ENCODE measurements around the gene NR2F1.
A peak's percentile ranks its signal among the peaks of the same experiment; 100 is the strongest.

The NR2F1 gene

DNA sequence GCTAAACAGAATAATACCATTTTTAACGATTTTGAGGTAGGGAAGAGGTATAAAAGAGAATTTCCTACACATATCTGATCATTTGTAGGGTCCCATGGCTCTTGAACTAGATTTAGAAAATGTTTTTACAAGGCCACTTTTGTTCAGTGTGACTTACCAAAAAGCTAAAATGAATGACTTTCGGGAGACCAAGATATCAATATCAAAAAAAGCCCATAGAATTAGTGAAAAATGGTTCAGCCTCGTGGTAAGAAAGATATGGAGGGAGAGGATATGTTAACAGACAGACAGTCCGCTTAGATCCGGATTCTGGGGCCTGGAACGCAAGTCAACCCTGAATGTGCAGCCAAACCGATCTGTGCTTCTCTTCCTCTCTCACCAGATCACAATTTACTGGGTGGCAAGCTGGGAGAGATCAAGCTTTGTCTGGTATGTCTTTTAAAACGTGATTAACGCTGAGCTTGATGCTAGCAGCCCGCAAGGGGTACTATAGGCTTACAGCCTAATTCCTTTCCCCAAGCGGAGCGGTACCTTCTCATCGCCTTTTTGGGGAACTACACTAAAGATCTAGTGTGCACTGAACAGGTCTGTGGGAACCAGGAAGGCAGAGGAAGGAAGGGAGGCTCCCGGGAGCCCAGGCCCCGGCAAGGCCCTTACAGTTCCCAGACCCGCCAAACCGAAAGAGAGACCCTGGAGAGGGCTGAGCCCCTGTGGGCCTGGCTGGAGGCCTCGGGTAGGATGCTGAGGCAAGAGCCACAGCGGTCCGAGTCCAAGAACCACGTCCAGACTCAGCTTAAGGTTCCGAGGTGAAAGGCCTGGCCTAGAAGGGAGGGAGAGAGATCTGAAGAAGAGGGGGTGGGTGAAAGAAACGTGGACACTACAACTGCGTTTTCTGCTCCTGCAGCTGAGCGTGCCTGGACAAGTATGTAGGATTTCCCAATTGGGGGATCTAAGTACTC is 4.9 kb upstream of the NR2F1 start:
- no peak for ATAC-seq

DNA sequence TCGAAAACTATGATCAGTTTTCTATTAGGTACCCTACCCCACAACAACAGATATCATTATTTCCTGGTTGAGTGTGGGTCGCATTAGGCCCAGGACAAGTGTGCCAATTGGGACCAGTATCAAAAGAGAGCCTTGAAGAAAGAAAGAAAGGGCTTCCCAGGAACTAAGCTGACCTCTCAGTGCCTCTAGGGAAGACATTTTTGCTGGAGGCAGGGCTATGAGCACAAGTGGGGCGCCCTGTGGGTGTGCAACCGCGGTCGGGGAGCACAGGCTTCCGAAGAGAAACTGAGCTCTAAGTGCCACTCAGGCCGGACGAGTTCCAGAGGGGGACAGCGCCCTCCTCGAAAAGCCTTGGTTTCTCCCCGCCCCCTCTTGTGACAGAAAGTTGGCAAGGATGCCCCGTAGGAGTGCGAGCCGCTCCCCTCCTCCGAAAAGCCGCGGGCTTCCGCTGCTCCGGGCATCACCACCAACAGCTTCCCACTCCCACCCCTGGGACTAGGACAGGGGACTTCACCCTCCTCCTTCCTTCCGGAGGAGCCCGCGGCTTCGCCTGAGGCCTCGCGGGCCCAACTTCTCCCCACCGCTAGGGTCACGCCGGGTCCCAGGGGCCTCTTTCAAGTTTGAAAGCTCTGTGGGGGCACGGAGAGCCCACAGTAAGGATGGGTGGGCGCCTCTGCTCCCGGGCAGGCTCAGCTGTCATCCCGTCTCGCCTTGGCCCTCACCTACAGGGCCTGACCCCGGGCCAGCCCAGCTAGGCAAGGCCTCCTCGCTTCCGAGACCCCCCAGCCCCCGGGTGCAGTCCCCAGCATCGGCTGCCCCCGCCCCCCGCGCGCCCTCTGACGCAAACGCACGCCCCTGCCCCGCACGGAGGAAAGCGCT is 4.0 kb upstream of the NR2F1 start:
- no peak for ATAC-seq

DNA sequence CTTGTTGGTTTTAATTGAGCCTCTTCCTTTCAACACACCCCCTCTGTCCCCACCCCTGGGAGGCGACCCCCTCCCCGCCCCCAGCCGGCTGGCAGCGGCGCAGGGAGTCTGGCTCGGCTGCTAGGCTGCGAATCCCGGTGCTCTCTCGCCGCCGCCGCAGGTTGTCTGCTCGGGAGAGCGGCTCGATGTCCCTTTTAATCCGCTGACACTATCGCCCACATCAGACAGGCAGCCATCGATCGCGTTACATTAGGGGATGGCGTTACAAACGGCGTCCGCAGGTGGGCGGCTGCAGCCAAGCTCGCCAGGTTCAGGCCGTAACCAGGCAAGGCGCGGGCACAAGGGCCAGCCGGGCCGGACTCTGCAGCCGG is 3.3 kb upstream of the NR2F1 start:
- no peak for ATAC-seq

DNA sequence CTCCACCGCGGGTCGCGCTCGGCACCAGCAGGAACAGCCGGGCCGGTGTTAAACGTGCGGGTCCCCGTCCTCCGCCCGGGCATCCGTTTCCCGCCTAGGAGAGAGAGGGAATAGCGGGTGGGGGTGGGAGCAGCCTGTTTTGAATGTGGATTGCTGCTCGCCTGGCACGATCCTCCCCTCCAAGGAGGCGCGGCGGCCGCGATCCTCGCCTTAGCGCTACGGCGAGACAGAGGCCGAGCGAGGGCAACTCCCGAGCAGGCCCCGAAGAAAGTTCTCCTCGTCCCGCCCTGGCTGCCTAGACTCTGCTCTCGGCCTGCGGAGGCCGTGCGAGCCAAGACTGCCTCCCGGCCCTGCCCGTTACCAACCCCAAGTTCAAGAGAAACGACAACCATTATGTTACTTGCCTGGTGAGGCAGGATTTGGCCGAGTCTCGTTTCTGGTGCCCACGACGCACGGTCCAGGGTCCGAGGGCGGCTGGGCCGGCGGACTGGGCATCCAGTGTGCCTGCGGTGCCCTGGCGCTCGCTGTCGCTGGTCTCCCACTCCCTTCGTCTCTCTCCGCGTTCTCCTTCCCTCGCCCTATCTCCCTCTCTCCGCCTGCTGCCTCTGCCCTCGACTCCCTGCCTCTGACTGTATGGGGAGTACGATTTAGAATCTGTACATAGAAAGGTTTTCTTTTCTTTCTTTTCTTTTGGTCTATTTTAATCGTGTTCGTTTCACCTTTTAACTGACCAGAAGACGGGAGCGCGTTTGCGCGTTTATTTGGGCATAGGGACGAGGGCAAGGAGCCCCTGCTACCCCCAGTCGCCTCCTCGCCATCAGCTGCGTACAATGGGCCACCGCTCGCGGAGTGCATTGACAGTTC is 2.7 kb upstream of the NR2F1 start:
- ATAC-seq = no peak

DNA sequence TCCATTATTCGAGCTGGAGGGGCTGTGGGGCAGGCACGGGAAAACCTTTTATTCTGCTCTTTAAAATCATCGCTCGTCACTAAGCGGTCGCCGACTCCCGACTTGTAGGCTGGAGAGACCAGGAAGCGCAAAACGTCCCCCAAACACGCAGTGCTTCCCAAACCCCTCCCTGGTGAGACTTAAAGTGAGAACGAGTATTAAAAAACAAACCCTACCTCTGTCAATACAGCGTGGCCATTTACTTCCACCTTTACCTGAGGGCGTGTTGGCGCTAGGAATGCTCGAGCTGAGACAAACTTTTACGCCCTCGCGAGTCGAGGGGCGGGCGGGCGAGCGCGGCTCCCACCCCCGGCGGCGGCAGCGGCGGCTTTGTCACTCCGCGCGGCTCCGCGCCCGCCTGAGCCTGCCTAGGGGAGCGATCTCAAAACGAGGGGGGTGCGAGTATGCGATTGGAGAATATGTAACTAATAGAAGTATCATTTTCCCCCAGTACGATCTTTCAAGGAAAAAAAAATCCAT is 2.0 kb upstream of the NR2F1 start, which contains the start of gene NR2F1-AS1:
TSS of gene NR2F1-AS1 (minus strand) at position 293 of the 519 bp plus-strand sequence.
- peak; percentile 44 to 52 for ATAC-seq

DNA sequence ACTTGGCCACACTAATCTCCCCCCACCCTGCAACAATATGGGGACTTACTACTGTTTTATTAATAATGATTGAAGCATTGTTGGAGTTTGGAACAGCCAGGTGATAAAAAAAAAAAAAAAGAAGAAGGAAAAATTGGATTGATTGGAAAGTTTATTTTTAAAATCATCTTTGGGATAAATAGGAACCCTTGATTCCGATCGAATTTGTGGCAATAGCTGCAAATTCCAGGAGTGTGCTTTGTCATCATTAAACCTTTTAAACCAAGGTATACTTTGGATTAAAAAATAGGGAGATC is 907 bp upstream of the NR2F1 start:
- ATAC-seq = no peak

DNA sequence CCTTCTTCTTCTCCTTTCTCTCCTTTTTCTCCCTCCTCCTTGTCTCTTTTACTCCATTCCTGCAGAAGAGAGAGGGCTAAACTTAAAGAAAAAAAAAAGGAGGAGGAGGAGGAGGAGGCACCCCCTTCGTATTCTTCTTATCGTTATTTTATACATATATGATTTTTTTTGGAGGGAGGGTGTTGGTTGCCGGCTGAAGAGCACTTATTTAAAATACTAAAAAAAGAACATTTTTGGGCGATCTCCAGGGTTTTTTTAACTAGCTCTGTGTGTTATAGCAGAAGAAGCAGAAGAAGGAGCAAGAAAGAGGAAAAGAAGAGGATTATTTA is 381 bp downstream of the NR2F1 start:
- no peak for ATAC-seq

DNA sequence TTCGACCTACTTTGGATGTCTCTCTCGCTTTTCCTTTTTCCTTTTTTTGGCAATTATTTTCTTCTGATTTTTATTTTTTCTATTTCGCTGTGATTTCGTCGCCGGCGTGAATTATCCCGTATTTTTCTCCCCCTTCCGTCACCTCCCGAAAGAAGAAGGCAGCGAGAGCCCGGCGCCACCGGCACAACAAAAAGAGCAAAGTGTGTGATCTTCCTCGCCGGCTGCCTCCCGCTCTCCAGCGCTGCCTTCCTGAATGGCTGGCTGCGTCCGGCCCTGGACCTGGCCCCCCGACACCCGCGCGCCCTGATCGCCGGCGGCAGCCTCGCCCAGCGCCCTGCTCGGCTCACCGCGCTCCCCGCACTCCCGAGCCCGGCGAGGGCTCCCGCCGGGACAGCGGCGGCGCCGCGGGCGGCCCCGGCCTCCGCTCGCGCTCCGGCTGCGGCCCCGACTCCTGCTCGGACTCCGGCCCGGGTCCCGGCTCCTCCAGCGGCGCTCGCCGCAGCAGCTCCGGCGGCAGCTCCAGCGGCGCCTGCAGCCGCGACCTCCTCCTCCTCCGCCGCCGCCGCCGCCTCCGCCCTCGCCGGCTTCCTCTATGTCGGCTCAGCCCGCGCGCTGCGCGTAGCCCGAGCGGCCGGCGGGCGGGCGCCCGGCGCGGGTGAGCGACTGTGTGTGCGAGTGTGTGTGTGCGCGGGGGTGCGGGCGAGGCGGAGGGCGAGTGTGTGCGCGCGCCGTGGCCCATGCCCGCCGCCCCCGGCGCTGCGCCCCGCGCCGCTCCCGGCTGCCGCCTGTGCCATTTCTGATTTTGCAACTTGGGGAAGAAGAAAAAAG is 960 bp downstream of the NR2F1 start:
- ATAC-seq = peak in 1 of 2 donors; percentile 15

DNA sequence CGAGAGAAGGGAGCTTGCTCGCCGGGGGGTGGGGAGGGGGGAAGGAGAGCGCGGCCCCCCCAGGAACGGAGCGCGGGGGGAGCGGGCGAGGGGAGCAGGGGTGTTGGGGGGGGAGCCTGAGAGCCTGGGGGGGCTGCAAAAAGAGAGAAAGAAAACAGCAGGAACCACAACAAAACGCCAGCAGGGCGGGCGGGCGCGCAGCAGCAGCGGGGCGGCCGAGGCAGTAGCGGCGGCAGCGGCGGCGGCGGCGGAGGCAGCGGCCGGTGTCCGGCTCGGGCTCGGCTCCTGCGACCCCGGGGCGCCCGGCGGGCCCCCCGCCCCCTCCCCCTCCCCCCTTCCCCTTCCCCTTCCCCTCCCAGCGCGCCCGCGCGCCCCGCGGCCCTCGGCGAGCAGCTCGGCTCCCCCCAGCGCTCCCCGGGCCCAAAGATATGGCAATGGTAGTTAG is 1.6 kb downstream of the NR2F1 start:
- ATAC-seq = no peak

DNA sequence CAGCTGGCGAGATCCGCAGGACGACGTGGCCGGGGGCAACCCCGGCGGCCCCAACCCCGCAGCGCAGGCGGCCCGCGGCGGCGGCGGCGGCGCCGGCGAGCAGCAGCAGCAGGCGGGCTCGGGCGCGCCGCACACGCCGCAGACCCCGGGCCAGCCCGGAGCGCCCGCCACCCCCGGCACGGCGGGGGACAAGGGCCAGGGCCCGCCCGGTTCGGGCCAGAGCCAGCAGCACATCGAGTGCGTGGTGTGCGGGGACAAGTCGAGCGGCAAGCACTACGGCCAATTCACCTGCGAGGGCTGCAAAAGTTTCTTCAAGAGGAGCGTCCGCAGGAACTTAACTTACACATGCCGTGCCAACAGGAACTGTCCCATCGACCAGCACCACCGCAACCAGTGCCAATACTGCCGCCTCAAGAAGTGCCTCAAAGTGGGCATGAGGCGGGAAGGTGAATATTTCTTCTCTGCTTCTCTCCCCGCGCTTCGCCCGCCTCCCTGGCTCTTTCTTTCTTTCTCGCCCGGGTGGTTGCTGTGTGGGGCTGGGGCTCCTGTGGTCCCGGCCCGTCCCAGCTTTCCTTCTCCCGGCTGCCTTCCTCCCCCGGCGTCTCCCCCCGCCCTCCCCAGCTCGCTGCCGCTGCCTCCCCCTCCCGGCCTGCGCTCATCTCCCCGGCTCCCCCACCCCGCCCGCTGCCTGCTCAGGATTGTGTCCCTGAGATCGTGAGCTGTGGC is 2.2 kb downstream of the NR2F1 start:
- ATAC-seq = no peak

DNA sequence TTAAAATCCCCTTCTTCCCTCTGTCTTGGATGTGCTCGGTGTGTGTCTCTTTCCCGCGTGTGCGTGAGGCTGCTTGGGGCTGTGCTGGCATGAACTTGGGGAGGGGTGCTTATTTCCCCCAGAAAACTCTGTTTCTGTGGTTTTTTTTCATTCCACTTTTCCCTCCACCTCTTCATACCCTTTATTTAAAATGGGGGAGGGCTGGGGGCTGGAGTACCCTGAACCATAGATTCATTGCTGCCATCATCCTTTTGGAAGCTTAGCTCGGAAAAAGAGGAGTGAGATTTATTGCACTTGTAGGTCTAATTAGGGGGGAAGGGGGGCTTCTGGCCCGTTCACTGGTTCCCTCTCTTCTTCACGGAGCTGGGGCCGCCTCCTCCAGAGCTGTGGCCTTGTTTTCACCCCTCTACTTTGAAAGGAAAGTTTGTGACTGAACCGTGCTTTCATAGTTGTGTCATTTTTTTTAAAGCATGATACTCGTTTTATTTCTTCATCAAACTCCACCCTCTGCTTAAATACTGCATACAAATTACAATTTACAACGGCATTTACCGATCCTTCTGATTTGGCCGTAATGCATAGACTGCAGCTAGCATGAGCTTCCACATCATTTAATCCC is 2.9 kb downstream of the NR2F1 start:
- no peak for ATAC-seq

DNA sequence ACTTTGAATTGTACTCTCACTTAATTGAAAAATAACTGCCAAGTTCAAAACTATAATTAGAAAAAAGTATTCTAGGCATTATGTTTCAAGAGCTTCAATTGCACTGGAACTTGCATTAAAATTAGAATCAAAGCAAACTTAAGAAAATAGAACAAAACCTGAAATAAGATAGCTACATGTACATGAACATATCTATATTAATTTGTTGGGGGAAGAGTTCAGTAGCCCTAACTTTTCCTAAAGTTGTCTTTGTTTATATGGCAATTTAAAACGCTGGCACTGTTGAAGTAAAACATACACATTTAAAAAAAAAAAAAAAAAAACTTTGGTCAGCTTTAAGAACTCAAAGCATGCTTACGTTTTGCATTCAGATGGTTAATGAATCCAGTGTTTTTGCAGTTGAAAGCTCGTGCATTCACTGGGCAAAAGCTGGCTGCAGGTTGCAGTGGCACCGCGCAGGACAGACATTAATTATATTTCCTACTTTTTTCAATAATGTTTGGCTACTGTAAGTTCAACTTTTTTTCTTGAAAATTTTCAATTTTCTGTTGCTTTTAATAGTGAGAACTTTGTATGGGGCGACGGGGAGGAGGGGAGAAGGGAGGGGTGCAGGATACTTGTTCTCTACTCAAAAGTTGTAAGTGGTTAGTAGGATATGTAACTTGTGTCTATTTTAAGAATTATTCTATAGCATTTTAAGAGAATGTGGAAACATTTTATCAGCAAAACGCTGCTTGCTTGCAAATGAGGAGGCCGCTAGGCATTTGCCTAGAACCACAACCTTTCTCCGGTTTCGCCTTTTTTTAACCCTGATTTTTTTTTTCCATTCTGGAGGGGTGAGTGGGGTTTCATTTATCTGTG is 3.9 kb downstream of the NR2F1 start:
- no peak for ATAC-seq

DNA sequence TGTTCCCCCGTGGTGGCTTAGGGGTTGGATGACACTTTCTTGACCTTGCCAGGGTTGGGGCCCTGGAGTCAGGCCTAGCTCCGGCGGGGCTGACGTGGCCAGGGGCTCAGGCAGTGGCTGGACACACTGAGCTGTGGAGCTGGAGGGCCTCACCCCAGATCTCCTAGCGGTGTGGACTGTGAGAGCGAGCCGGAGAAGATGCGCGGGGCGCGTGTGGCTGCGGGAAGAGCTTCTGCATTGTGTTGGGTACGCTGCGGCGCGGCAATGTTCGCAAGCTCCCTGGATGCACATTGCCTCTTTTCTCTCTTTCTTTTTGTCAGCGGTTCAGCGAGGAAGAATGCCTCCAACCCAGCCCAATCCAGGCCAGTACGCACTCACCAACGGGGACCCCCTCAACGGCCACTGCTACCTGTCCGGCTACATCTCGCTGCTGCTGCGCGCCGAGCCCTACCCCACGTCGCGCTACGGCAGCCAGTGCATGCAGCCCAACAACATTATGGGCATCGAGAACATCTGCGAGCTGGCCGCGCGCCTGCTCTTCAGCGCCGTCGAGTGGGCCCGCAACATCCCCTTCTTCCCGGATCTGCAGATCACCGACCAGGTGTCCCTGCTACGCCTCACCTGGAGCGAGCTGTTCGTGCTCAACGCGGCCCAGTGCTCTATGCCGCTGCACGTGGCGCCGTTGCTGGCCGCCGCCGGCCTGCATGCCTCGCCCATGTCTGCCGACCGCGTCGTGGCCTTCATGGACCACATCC is 4.8 kb downstream of the NR2F1 start:
- ATAC-seq = no peak

DNA sequence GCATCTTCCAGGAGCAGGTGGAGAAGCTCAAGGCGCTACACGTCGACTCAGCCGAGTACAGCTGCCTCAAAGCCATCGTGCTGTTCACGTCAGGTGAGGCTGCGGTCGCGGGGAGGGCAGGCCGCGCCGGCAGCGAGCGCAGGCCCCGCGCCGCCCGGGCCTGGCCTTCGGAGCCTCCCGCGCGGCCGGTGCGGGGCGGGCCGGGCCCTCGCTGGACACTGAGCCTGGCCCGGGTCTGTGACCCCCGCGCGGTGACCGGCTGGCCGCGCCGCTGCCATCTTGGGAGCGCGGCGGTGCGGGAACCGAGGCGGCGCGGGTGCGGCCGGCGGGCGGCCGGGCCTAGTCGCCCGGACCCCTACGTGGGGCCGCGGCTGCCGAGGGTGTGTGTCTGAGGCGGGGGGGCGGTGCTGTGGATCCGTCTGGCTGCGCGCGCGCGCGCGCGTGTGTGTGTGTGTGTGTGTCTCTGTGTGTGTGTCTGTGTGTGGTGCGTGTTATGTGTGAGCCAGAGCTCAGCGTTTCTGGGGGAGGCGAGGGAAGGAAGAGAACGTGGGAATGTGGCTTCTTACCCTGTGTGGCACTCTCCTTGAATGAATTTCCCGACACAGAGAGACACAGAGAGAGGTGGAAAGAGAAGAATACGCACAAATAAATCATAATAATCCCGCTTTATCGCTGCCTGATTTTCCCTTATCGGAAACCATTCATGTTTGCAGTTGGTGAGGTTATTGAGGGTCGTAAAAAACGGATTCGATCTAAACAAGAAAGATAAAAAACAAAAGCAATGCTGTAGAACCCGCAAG is 5.5 kb downstream of the NR2F1 start:
- ATAC-seq = no peak

DNA sequence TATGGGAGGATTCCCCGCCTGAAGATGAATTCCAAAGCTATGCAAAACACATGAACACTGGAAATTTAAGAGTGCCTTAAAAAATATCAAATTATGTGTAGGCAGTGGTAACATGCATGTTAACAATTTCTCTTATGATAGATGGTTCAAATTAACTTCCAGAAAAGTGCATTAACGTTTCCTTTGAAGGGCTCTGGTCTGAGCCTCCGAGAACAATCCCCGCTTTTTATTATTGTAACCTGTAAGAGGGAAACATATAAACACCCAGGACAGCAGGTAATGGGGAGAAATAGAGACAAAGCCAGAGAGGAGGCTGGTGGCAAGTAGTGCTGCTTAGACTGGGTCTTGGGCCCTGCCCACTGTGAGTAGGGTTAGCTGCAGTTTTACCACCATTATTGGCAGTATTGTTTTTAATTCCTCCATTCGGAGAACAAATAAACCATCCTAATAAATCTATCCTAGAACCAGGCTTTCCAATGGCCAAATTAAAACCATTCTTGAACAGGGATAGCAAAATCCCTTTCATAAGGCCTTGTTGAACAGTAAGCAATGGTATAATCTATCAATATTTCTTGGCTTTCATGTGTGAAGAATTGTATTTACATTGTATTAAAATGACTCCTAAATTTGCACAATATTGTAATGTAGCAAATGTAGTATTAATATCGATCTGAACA is 6.3 kb downstream of the NR2F1 start:
- no peak for ATAC-seq

DNA sequence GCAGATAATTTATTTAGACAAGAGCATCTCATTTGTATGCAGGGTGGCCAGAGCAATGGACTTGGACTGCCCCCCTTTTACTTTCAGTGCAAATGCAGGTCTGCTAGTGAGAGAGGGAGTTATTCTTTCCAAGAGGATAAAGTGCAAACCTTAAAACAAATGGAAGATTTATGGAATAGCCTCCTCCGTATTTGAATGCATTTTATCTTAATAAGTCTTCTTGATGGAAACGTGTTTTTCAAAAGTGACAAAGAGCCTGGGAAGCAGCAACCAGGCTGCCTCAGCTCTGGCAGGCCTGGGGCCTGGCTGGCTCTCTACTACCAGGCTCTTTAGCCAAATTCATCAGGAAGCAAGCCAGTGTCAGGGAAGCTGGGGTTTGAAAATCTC is 6.8 kb downstream of the NR2F1 start:
- ATAC-seq = no peak

DNA sequence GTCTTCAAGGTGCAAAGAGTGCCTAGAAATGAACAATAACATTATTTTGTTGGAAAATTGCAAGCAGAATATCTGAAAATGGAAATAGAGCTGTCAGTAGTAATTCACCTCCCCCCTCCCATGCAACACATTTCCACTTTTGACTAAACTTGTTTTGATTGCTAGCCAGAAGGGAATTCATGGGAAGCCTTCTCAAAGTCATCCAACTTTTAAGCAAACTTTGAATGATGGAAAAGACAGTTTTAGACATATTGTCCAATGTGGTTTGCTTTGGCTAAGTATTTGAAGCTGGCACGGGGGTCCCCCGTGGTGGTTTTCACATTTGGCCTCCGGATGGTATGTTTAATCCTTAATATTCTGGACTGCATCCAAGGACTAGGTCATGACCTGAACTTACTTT is 7.5 kb downstream of the NR2F1 start:
- ATAC-seq = no peak
